NCI-H774 (cell line): ENCODE measurements around the gene CEBPG.

Experiments
- DNase-seq: peaks from one replicate; lab custom pipeline; 2025; lab: John Stamatoyannopoulos, UW

Gene CEBPG

GRCh38 chr19:33350538-33351309 lies 22.8 kb upstream of the CEBPG start:
- DNase-seq, result no peak

DNA sequence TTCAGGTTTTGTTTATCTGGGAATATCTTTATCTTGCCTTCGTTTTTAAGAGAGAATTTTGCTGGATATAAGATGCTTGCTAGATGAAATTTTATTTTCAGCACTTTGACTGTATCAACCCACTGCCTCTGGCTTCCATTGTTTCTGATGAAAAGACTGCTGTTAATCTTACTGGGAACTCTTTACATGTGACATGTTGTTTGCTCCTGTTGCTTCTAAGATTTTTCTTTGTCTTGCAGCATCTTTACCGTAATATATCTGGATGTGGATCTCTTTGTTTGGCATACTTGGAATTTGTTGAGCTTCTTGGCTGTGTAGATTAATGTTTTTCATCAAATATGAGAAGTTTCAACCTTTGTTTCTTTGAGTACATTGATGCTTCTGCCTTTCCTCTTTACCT lies 18.0 kb upstream of the CEBPG start:
- DNase-seq, result no peak

GRCh38 chr19:33357556-33357955 lies 16.0 kb upstream of the CEBPG start:
- no peak for DNase-seq

DNA sequence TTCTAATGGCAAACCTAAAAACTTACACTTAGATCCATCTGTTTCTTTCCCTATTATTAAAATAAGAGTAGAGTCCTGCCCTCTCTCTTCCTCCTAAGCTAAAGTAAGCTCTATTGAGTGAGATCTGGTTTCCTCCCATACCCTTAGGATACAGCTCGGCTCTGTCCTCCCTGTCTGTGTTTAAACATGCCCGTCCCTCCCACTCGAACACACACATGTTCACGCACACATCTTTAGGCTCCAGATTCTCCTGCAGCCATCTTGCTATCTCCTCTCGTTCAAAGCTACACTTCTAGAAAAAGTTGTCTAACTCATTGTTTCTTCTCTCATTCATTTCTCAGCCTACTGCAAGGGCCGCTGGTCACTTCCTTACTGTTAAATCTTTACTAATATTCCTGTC lies 15.1 kb upstream of the CEBPG start:
- no peak for DNase-seq

GRCh38 chr19:33359581-33359980 lies 13.9 kb upstream of the CEBPG start:
- no peak for DNase-seq

GRCh38 chr19:33362508-33363228 lies 10.8 kb upstream of the CEBPG start:
- no peak for DNase-seq

- no peak for DNase-seq
These were observed 10.0 kb upstream of the CEBPG start for GRCh38 chr19:33363476-33363875.

DNA sequence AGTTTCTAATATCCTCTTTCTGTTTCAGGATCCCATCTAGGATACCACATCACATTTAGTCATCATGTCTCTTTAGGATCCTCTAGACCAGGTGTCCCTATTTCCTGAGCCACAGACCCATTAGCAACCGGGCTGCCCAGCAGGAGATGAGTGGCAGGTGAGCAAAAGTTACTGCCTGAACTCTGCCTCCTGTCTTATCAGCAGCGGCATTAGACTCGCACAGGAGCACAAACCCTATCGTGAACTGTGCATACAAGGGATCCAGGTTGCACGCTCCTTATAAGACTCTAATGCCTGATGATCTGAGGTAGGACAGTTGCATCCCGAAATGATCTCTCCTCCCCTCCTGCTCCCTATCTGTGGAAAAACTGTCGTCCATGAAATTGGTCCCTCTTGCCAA lies 7.8 kb upstream of the CEBPG start:
- no peak for DNase-seq

GRCh38 chr19:33366127-33366526 lies 7.4 kb upstream of the CEBPG start:
- no peak for DNase-seq

DNA sequence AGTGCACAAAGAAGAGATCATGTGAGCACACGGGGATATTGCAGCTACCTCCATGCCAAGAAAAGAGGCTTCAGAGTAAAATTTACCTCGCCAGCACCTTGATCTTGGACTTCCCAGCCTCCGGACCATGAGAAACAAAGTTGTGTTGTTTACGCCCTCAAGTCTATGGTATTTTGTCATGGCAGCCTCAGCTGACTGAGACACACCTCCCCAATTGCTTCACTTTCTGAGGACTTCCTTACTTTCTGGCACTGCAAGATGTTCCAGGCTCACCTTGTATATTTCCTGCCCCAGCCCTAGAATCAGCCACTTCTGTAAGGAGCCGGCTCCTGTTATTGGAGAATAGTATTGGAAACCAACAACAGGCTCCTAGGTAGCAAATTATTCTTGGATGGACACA lies 6.6 kb upstream of the CEBPG start:
- no peak for DNase-seq

DNA sequence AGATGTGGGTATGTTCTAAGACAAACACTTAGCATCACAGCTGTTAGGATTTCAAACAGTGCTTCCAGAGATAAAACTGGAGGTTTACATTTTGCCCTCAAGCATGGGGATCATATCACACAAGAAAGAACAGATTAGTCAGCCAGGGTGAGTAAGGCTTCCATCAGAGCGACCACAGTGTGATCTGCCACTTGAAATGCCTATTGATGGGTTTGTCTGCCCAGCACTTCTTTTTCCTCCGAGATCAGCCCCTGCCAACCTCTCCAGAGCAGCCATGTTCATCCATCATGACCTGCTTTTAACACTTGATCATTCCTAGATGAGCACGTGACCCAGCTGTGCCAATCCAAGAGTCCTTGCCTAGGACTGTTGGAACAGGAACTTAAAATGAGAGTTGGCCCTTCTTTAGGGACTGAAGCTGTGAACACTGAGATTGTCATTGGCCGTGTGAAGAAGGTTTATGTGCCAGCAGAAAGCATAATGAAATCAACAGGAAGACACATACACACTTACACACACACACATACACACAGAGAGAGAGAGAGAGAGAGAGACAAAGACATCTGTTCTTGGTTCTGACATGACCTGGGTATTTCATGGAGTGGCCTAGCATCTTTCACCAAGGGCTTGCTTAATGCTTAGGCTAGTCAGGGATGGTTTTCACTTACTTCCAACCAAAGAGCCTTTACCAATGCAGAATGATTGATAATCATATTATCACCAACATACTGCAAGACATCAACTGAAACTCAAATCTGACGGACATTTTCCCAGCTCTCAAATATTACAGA lies 5.2 kb upstream of the CEBPG start:
- DNase-seq, result no peak

- no peak for DNase-seq
These were observed 2.7 kb upstream of the CEBPG start for GRCh38 chr19:33370783-33371182.

GRCh38 chr19:33374236-33374714 lies 766 bp downstream of the CEBPG start:
- no peak for DNase-seq

DNA sequence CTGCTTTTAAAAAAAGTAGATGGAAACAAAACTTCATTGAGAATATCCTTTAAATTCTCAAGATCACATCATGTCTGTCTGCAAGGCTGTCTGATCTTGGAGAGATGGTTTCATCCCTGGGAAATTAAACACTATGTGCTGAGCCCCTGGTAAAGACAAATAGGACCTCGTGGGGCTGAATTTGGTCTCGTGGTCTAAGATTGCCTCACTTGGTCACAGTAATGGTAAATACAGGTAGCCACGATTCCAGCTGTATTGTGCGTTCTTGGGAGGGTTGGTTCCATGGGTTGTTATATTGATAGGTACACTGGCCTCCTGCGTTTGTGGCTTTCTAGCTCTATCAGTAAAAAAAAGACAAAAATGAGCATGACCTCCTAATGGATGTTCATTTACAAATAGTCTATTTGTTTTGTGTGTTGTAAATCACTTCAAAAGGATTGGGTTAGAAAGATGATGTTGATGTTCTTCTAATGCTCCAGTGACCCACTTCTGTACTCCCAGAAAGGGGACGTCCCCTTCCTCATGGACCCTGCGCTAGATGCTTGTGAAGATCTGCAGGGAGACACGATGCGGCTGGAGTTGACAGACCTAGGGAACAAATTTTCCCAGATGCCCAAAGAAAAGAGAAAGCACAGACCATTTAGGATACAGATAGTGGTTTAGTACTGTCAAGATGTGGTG lies 1.8 kb downstream of the CEBPG start:
- no peak for DNase-seq

GRCh38 chr19:33375837-33376159 lies 2.3 kb downstream of the CEBPG start:
- no peak for DNase-seq

- DNase-seq, result no peak
These were observed 2.9 kb downstream of the CEBPG start for GRCh38 chr19:33376423-33376822.

GRCh38 chr19:33376941-33377557 lies 3.5 kb downstream of the CEBPG start:
- DNase-seq, result no peak

- DNase-seq, result no peak
These were observed 4.3 kb downstream of the CEBPG start for GRCh38 chr19:33377586-33378475.

GRCh38 chr19:33379151-33379829 lies 5.8 kb downstream of the CEBPG start:
- DNase-seq, result no peak

GRCh38 chr19:33381101-33381500 lies 7.6 kb downstream of the CEBPG start:
- no peak for DNase-seq
